Thymus (tissue), 11 donors: Measurements from ENCODE around the gene ERLIN1. TPM values are rescaled to one million over a fixed set of nuclear protein-coding genes. Genes with fewer than 3 reads are reported as not detected.
A peak's percentile ranks its signal among the peaks of the same experiment; 100 is the strongest.

Source experiments
- DNase-seq, 9 donors: peaks; one replicate each; pipeline ENCODE4 v3.0.0-alpha.2; 2013; ENCODE audit warnings: low spot score in 9 of 9, low read depth in 6 of 9, missing footprints in 1 of 9
- H3K27ac ChIP-seq, 2 donors: one replicate each; pipeline ENCODE4 v1.5.1; 2013; ENCODE audit warnings: control low read depth in 1 of 2, low read depth in 1 of 2, low read length in 1 of 2, mild to moderate bottlenecking in 1 of 2, moderate library complexity in 1 of 2
- H3K27me3 ChIP-seq, 2 donors: one replicate each; pipeline ENCODE4 v1.5.1; 2013; ENCODE audit warnings: low read length in 1 of 2; ENCODE audit not compliant: control insufficient read depth in 2 of 2, insufficient read depth in 1 of 2
- H3K36me3 ChIP-seq, 2 donors: one replicate each; pipeline ENCODE4 v1.5.1; 2013; ENCODE audit warnings: low read length in 1 of 2, mild to moderate bottlenecking in 1 of 2, moderate library complexity in 1 of 2; ENCODE audit not compliant: control insufficient read depth in 2 of 2, insufficient read depth in 2 of 2
- H3K4me1 ChIP-seq, 2 donors: one replicate each; pipeline ENCODE4 v1.5.1; 2013; ENCODE audit warnings: low read length in 2 of 2; ENCODE audit not compliant: control insufficient read depth in 2 of 2, insufficient read depth in 2 of 2
- H3K4me3 ChIP-seq, 2 donors: one replicate each; pipeline ENCODE4 v1.5.1; 2013; ENCODE audit warnings: low read length in 2 of 2, control low read depth in 1 of 2, mild to moderate bottlenecking in 1 of 2
- H3K9me3 ChIP-seq, 2 donors: one replicate each; pipeline ENCODE4 v1.5.1; 2013; ENCODE audit warnings: low read length in 1 of 2, mild to moderate bottlenecking in 1 of 2; ENCODE audit not compliant: control insufficient read depth in 2 of 2, insufficient read depth in 1 of 2
- WGBS: extraction: QIAGEN DNeasy Blood & Tissue Kit; methylation state at CpG from one replicate; pipeline ENCODE4 v1.1.7; 2013; 5-methylcytosine and 5-hydroxymethylcytosine counted together
- polyA plus RNA-seq: library from polyadenylated mRNA; stranded (reverse); fragments of 200-250 nt; gene quantifications from one replicate; pipeline ENCODE4 v1.2.3, GENCODE V29; 2013
- total RNA-seq: library from RNA; stranded (reverse); fragments of 120-200 nt; gene quantifications from one replicate; pipeline ENCODE4 v1.2.4, GENCODE V29; 2013
- donor health status: healthy.

Gene ERLIN1
- total and polyA plus RNA-seq, 2 donors: 8.2 to 12.1 TPM

GRCh38 chr10:100182281-100182680 lies 3.5 kb downstream of the ERLIN1 start:
- Histone ChIP-seq H3K27ac (no peak overlapping the region), H3K9me3 (no peaks in the 10 kb centered on the region), H3K4me3 (no peak overlapping the region), H3K4me1 (peaks cover 8 to 12% of the 10 kb centered on the region in 2 donors), H3K27me3 (no peaks in the 10 kb centered on the region), H3K36me3 (peaks cover 4 to 28% of the 10 kb centered on the region in 2 donors)
- WGBS: 72% methylated on average over 6 of the region's 6 CpGs
- no peak for DNase-seq

- H3K4me1 ChIP-seq: no peaks in the 10 kb centered on the region
- DNase-seq: no peak
- H3K27ac ChIP-seq: no peak overlapping the region
- H3K9me3 ChIP-seq: no peaks in the 10 kb centered on the region
- peaks cover 11 to 44% of the 10 kb centered on the region in 2 donors for H3K36me3 ChIP-seq
- WGBS: 91% methylated on average over 1 of the region's 1 CpG
- H3K4me3 ChIP-seq: no peak overlapping the region
- no peaks in the 10 kb centered on the region for H3K27me3 ChIP-seq
These were observed 10.0 kb downstream of the ERLIN1 start for GRCh38 chr10:100175875-100176274.

GRCh38 chr10:100174699-100175677 lies 10.8 kb downstream of the ERLIN1 start:
- 98% methylated on average over 3 of the region's 3 CpGs for WGBS
- Histone ChIP-seq H3K4me3 (no peak overlapping the region), H3K27me3 (no peaks in the 10 kb centered on the region), H3K9me3 (no peaks in the 10 kb centered on the region), H3K27ac (no peak overlapping the region), H3K4me1 (no peaks in the 10 kb centered on the region), H3K36me3 (peaks cover 11 to 44% of the 10 kb centered on the region in 2 donors)
- DNase-seq: no peak

GRCh38 chr10:100173035-100173434 lies 12.8 kb downstream of the ERLIN1 start:
- Histone ChIP-seq H3K4me3 (no peak overlapping the region), H3K4me1 (no peaks in the 10 kb centered on the region), H3K36me3 (peaks cover 11 to 33% of the 10 kb centered on the region in 2 donors), H3K27me3 (no peaks in the 10 kb centered on the region), H3K27ac (no peak overlapping the region), H3K9me3 (no peaks in the 10 kb centered on the region)
- over 99% methylated on average over 6 of the region's 6 CpGs for WGBS
- DNase-seq: no peak

DNA sequence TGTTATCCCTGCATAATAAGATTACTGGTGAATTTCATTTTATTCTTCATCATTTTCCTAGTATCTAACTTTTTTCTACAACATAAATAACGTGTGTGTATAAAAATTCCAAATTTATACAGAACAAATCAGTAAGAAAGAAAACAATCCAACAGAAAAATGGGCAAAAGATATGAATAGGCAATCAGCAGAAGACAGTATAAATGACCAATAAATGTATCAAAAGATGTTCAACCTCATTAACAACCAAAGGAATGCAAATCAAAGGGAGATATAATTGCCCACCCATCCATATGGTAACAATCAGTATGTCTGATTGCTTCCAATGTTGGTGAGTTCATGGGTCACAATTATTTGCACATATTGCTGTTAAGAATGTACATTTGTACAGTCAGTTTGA lies 13.5 kb downstream of the ERLIN1 start:
- no peak overlapping the region for H3K27ac ChIP-seq
- peaks cover 11 to 29% of the 10 kb centered on the region in 2 donors for H3K36me3 ChIP-seq
- no peak overlapping the region for H3K4me3 ChIP-seq
- H3K9me3 ChIP-seq: no peaks in the 10 kb centered on the region
- no peaks in the 10 kb centered on the region for H3K27me3 ChIP-seq
- H3K4me1 ChIP-seq: no peaks in the 10 kb centered on the region
- DNase-seq: no peak
- 99% methylated on average over 1 of the region's 1 CpG for WGBS

GRCh38 chr10:100168313-100168643 lies 17.6 kb downstream of the ERLIN1 start:
- no peaks in the 10 kb centered on the region for H3K27me3 ChIP-seq
- WGBS: 93% methylated on average over 1 of the region's 1 CpG
- no peak for DNase-seq
- H3K9me3 ChIP-seq: no peaks in the 10 kb centered on the region
- no peaks in the 10 kb centered on the region for H3K4me1 ChIP-seq
- H3K4me3 ChIP-seq: no peak overlapping the region
- peak overlapping the region in 1 of 2 donors; percentile 38 for H3K27ac ChIP-seq
- peaks cover 9 to 30% of the 10 kb centered on the region in 2 donors for H3K36me3 ChIP-seq

DNA sequence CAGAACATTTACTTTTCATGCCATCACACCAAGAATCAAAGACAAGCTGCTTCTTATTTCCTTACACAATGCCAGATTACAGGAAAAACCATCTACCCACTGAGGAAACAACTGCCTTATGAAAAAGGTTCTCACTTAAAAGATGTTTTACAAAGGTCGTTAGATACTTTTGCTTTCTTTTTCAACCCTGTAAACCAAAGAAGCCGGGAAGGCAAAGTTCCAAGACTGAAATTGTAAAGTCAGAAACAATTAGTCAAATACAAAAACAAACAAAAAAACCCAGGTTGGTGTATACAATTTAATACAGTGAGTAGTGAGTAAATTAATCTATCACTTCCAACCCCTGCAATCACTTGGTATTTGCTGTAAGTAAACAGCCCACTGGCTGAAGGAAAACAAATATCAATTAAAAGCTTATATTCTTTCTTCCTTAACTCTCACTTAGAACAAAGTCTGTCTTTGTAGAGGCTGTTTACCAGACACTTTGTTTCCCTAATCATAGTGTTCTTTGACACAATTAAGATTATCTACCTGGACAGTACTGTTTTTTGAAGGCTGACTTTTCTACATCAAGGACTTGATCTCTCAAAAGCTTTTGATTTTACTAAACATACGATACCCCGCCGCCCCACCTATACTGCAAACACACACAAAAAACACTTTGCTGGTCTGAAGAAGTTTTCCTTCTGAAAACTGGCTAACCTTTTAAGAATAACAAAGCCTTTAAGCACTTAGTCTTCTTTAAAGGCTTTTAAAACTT lies 18.1 kb downstream of the ERLIN1 start:
- Histone ChIP-seq H3K4me1 (no peaks in the 10 kb centered on the region), H3K36me3 (peaks cover 3 to 25% of the 10 kb centered on the region in 2 donors), H3K27ac (peak overlapping the region in 1 of 2 donors; percentile 38), H3K27me3 (no peaks in the 10 kb centered on the region), H3K4me3 (peak overlapping the region in 1 of 2 donors; percentile 1), H3K9me3 (no peaks in the 10 kb centered on the region)
- DNase-seq: no peak
- 53% methylated on average over 5 of the region's 5 CpGs for WGBS

DNA sequence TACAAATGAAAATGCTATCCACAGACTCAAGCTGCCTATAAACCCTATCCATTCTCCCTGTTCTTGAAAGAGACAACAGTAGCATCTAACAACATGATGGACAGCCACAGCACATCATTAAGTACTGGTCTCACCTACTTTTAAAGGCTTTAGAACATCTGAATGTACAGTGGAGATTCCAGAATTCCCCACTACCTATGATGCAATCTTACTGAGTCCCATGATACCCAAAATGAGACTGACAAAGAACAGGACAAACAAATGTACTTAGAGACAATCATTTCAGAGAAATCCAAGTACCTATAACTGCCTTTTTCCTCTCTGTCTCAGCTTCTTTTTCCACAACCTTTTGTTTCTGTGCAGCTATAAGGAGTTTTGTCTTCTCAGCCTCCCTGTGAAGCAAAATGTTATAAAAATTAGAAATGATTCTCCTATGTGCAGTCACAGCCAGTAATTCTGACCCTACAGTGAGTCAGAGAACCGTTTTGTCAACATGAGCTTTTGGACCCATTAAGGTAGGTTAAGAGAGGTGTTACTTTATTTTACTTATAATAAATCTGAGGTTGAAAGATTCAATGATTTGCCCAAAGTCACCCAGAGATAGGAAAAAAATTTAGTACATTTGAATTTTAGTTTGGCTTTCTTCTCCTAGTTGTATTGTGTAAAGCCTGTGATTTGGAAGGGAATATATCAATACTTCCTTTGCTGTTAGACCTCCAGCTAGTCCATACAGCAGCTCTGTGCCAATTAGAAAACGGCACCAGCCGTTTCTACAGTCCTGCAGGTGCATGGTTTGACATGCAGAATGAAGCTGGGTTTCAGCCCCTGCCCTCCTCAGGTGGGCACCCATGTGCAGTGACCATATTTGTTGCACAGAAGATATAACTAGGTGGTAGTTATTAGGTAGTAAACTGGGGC lies 21.9 kb downstream of the ERLIN1 start:
- DNase-seq: no peak
- WGBS: 97% methylated on average over 3 of the region's 3 CpGs
- H3K27ac ChIP-seq: no peak overlapping the region
- peaks cover 3 to 26% of the 10 kb centered on the region in 2 donors for H3K36me3 ChIP-seq
- H3K4me1 ChIP-seq: no peaks in the 10 kb centered on the region
- H3K27me3 ChIP-seq: no peaks in the 10 kb centered on the region
- H3K4me3 ChIP-seq: no peak overlapping the region
- H3K9me3 ChIP-seq: no peaks in the 10 kb centered on the region
